Suprapubic skin (tissue), 3 donors: ENCODE data around the gene ALOXE3.

Experiments used
- CTCF ChIP-seq, 2 donors: fragments of 200-600 bp in 1 of 2; fragments of 450-650 bp in 1 of 2; sonication (generic) in 1 of 2; IDR thresholded peaks; one replicate each; pipeline ENCODE4 v1.5.1; 2016 to 2019; ENCODE audit warnings: antibody characterized with exemption in 2 of 2, mild to moderate bottlenecking in 1 of 2, moderate library complexity in 1 of 2
- EP300 ChIP-seq: sonication (generic); formaldehyde crosslinking; IDR thresholded peaks from one replicate; pipeline ENCODE4 v1.6.1; 2017; ENCODE audit warnings: antibody characterized with exemption

DNA sequence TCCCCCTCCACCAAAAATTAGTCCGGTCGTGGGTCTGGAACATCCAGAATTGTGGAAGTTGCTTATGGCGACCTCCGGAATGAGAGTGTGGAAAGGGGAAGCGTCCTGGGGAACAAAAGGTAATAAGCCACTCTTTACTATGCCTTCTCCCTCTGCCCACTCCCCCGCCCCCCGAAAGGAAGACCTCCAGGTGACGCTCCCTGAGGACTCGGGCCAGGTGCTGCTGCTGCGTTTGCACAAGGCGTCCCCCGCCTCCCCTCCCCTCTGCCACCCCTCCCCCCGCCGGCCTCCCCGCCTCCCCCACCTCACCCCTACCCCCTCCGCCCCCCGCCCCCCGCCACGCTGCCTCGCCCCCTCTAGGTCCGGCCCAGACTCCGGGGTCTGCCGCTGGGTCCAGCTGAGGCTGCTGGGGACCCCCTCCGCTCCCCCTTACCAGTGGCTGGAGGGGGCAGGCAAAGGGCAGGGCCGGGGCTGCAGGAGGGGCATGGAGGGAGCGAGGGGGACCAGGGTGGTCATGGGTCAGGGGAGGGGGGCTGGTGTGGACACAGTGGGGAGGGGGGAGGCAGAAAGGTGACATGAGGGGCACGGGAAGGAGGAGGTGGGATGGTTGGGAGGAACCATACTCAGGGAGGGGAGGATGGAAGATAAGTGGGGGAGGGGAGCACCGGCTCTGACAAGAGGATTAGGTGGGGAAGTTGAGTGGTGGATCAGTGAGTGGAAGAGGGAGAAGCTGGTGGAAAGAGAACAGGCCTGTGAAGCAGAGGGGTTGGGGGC is 54.4 kb downstream of the ALOXE3 start:
- TF ChIP-seq EP300: no peak
- TF ChIP-seq CTCF (IDR thresholded peaks at IDR 0.05): no peak
